Measurements from ENCODE around the gene TRANK1.
"Not testable (repeated sequence)": the region's sequence is repeated elsewhere in the genome, so short reads cannot be mapped to it uniquely, and the experiment has no call there.

The TRANK1 gene

GRCh38 chr3:36956155-36956554, 11.3 kb upstream of the TRANK1 start:
- no peak for DNase-seq

- DNase-seq, result no peak
Observed at GRCh38 chr3:36954452-36955134, 9.7 kb upstream of the TRANK1 start.

GRCh38 chr3:36947814-36948213, 3.0 kb upstream of the TRANK1 start:
- DNase-seq, result not testable (repeated sequence)

GRCh38 chr3:36945333-36945980, 603 bp upstream of the TRANK1 start:
- no peak for DNase-seq

- DNase-seq, result no peak
Observed at GRCh38 chr3:36944012-36944640, 728 bp downstream of the TRANK1 start.

GRCh38 chr3:36943601-36944000, 1.3 kb downstream of the TRANK1 start:
- DNase-seq, result no peak

- DNase-seq, result no peak
Observed at GRCh38 chr3:36942638-36943248, 2.1 kb downstream of the TRANK1 start.

GRCh38 chr3:36941658-36942057, 3.2 kb downstream of the TRANK1 start:
- DNase-seq, result no peak

GRCh38 chr3:36941162-36941561, 3.7 kb downstream of the TRANK1 start:
- DNase-seq, result no peak

GRCh38 chr3:36937492-36937891, 7.4 kb downstream of the TRANK1 start:
- no peak for DNase-seq

- no peak for DNase-seq
Observed at GRCh38 chr3:36933540-36934296, 11.1 kb downstream of the TRANK1 start.

GRCh38 chr3:36931424-36931823, 13.4 kb downstream of the TRANK1 start:
- DNase-seq, result not testable (repeated sequence)

GRCh38 chr3:36928220-36928619, 16.6 kb downstream of the TRANK1 start:
- DNase-seq, result no peak

GRCh38 chr3:36926292-36926897, 18.5 kb downstream of the TRANK1 start:
- no peak for DNase-seq

GRCh38 chr3:36924744-36925521, 19.9 kb downstream of the TRANK1 start:
- no peak for DNase-seq

GRCh38 chr3:36923981-36924743, 20.7 kb downstream of the TRANK1 start:
- no peak for DNase-seq

GRCh38 chr3:36923523-36923943, 21.3 kb downstream of the TRANK1 start:
- no peak for DNase-seq

GRCh38 chr3:36920884-36921567, 23.8 kb downstream of the TRANK1 start:
- no peak for DNase-seq

GRCh38 chr3:36919439-36920160, 25.3 kb downstream of the TRANK1 start:
- DNase-seq, result no peak

GRCh38 chr3:36918050-36918449, 26.8 kb downstream of the TRANK1 start:
- DNase-seq, result no peak
